B cell (primary cell): ENCODE measurements around the gene SUPT5H. TPM values are rescaled to one million over a fixed set of nuclear protein-coding genes. Genes with fewer than 3 reads are reported as not detected.
A peak's percentile ranks its signal among the peaks of the same experiment; 100 is the strongest.

Experiments
- ATAC-seq: fragments of 200-7000 bp; cut with Tn5 transposase; one replicate; pipeline ENCODE4 v1.10.0; 2021; ENCODE audit warnings: low read depth, mild to moderate bottlenecking, moderate number of reproducible peaks, moderate library complexity
- CTCF ChIA-PET: fragments of 350-600 bp; sonication (Branson Sonifier 250); formaldehyde crosslinking; loops from one replicate; lab custom pipeline; 2021; ENCODE audit warnings: antibody characterized with exemption, inconsistent platforms; lab: Charles Lee
- POLR2A ChIA-PET: fragments of 350-600 bp; sonication (Branson Sonifier 250); formaldehyde crosslinking; loops from one replicate; lab custom pipeline; 2021; ENCODE audit warnings: antibody characterized with exemption; lab: Charles Lee
- DNase-seq: peaks from one replicate; pipeline ENCODE4 v3.0.0; 2013
- H2AFZ ChIP-seq: 2 replicates; pipeline ENCODE4 v1.6.1; 2012; ENCODE audit warnings: mild to moderate bottlenecking, low read depth, low read length; ENCODE audit not compliant: insufficient read depth, poor library complexity, severe bottlenecking
- H3K27ac ChIP-seq, 2 donors: 1 replicate in 1 of 2; 2 replicates in 1 of 2; pipeline ENCODE4 v1.5.1; 2012 to 2013; ENCODE audit warnings: low read length in 2 of 2, mild to moderate bottlenecking in 2 of 2, moderate library complexity in 1 of 2
- H3K27me3 ChIP-seq, 4 experiments: fragments of 200-600 bp in 1 of 4; sonication (generic) in 1 of 4; replicated peaks in 1 of 4; 1 replicate in 2 of 4; 2 replicates in 2 of 4; pipeline versions ENCODE4 v1.6.1 to v1.7.0; 2013 to 2016; ENCODE audit warnings: low read length in 3 of 4, mild to moderate bottlenecking in 2 of 4, mixed read lengths in 1 of 4, moderate library complexity in 1 of 4; ENCODE audit not compliant: insufficient read depth in 4 of 4, control insufficient read depth in 3 of 4; ENCODE audit errors: control extremely low read depth in 1 of 4
- H3K36me3 ChIP-seq, 2 experiments: replicated peaks in 1 of 2; 1 replicate in 1 of 2; 2 replicates in 1 of 2; pipeline versions ENCODE4 v1.6.1 to v1.7.1; 2013; ENCODE audit warnings: low read length in 1 of 2; ENCODE audit not compliant: insufficient read depth in 2 of 2, control insufficient read depth in 1 of 2; ENCODE audit errors: control extremely low read depth in 1 of 2, extremely low read depth in 1 of 2
- H3K4me1 ChIP-seq, 2 donors: fragments of 200-600 bp in 1 of 2; sonication (generic) in 1 of 2; 1 replicate in 1 of 2; 2 replicates in 1 of 2; pipeline versions ENCODE4 v1.5.1 to v1.6.1; 2013 to 2017; ENCODE audit warnings: low read length in 2 of 2; ENCODE audit not compliant: control insufficient read depth in 2 of 2, insufficient read depth in 2 of 2
- H3K4me2 ChIP-seq: replicated peaks from 2 replicates; pipeline ENCODE3; 2012; ENCODE audit warnings: mild to moderate bottlenecking, low read depth, low read length; ENCODE audit not compliant: poor library complexity, severe bottlenecking
- H3K4me3 ChIP-seq, 5 experiments: fragments of 200-600 bp in 1 of 5; sonication (generic) in 1 of 5; 1 replicate in 3 of 5; 2 replicates in 2 of 5; pipeline versions ENCODE4 v1.5.1 to v1.7.0; 2011 to 2016; ENCODE audit warnings: low read length in 4 of 5, mild to moderate bottlenecking in 4 of 5, low read depth in 2 of 5, control low read depth in 1 of 5, moderate library complexity in 1 of 5; ENCODE audit not compliant: insufficient read depth in 1 of 5; ENCODE audit errors: control extremely low read depth in 1 of 5, extremely low read depth in 1 of 5
- H3K79me2 ChIP-seq: fragments of 200-600 bp; sonication (generic); one replicate; pipeline ENCODE4 v1.6.0; 2016; ENCODE audit warnings: low read length; ENCODE audit not compliant: control insufficient read depth, insufficient read depth
- H3K9ac ChIP-seq: fragments of 200-600 bp; sonication (generic); 2 replicates; pipeline ENCODE4 v1.6.1; 2017; ENCODE audit warnings: mild to moderate bottlenecking, low read length, moderate library complexity
- H3K9me3 ChIP-seq, 3 donors: one replicate each; pipeline versions ENCODE4 v1.6.1 to v1.7.1; 2013; ENCODE audit warnings: low read length in 2 of 3; ENCODE audit not compliant: control insufficient read depth in 2 of 3, insufficient read depth in 1 of 3; ENCODE audit errors: control extremely low read depth in 1 of 3
- H4K20me1 ChIP-seq: 2 replicates; pipeline ENCODE4 v1.6.0; 2012; ENCODE audit warnings: mild to moderate bottlenecking, low read length; ENCODE audit not compliant: insufficient read depth, control insufficient read depth, poor library complexity, severe bottlenecking
- H3K27ac Mint-ChIP-seq: one replicate; pipeline ENCODE4 v1.8.0; 2021; ENCODE audit warnings: mixed read lengths
- H3K27me3 Mint-ChIP-seq: one replicate; pipeline ENCODE4 v1.8.0; 2021; ENCODE audit warnings: mixed read lengths
- H3K4me1 Mint-ChIP-seq: one replicate; pipeline ENCODE4 v1.8.0; 2021; ENCODE audit warnings: mixed read lengths
- H3K4me3 Mint-ChIP-seq: one replicate; pipeline ENCODE4 v1.8.0; 2021; ENCODE audit warnings: mixed read lengths
- H3K9me3 Mint-ChIP-seq: one replicate; pipeline ENCODE4 v1.8.0; 2022; ENCODE audit warnings: mixed read lengths; ENCODE audit not compliant: insufficient read depth
- EZH2 ChIP-seq: IDR thresholded peaks from 2 replicates; pipeline ENCODE4 v1.6.1; 2012; ENCODE audit warnings: borderline replicate concordance, low read depth, mild to moderate bottlenecking, moderate library complexity, low read length; ENCODE audit not compliant: insufficient read depth, poor library complexity, severe bottlenecking
- WGBS: methylation state at CpG from one replicate; pipeline ENCODE4 v1.1.5; 2013; ENCODE audit warnings: missing lambda C conversion rate; ENCODE audit not compliant: insufficient coverage; 5-methylcytosine and 5-hydroxymethylcytosine counted together
- intact Hi-C: fragments of 100-400 bp; cut with micrococcal nuclease; formaldehyde crosslinking; loops from one replicate; pipeline ENCODE4 v1.10.0; 2022
- polyA plus RNA-seq: library from polyadenylated mRNA; depleted of rRNA; stranded (reverse); fragments of >200 nt; gene quantifications from 2 replicates; pipeline ENCODE4 v1.2.3, GENCODE V29; 2012
- total RNA-seq, 2 donors: library from RNA; stranded (reverse); fragments of 120-200 nt in 1 of 2; gene quantifications; 1 replicate in 1 of 2; 2 replicates in 1 of 2; pipeline versions ENCODE4 v1.2.3 to v1.2.4, GENCODE V29; 2013 to 2022
- TF ChIP-seq, protein P1 (sequence below): fragments of 200-600 bp; IDR thresholded peaks from one replicate; pipeline ENCODE4 v1.8.0; 2022; ENCODE audit warnings: antibody characterized with exemption, mild to moderate bottlenecking

The SUPT5H gene
- total and polyA plus RNA-seq, 2 donors (not counting 1 experiment from before 2014, with no cell fraction given): 119 to 203 TPM

GRCh38 chr19:39481676-39482075, 36.3 kb downstream of the SUPT5H start:
- no peaks in the 10 kb centered on the region for H3K9me3 Mint-ChIP-seq
- no peaks in the 10 kb centered on the region for H3K27me3 Mint-ChIP-seq
- ChIA-PET CTCF (no interaction called here), POLR2A (no interaction called here)
- H3K9ac ChIP-seq: peak overlapping the region; percentile 93
- H3K4me1 ChIP-seq: peaks cover 14 to 21% of the 10 kb centered on the region in 2 donors
- H3K9me3 ChIP-seq: no peaks in the 10 kb centered on the region
- peaks cover 24% of the 10 kb centered on the region for H3K79me2 ChIP-seq
- WGBS: 89% methylated on average over 10 of the region's 11 CpGs
- TF ChIP-seq EZH2: no peak
- TF ChIP-seq, protein P1, sequence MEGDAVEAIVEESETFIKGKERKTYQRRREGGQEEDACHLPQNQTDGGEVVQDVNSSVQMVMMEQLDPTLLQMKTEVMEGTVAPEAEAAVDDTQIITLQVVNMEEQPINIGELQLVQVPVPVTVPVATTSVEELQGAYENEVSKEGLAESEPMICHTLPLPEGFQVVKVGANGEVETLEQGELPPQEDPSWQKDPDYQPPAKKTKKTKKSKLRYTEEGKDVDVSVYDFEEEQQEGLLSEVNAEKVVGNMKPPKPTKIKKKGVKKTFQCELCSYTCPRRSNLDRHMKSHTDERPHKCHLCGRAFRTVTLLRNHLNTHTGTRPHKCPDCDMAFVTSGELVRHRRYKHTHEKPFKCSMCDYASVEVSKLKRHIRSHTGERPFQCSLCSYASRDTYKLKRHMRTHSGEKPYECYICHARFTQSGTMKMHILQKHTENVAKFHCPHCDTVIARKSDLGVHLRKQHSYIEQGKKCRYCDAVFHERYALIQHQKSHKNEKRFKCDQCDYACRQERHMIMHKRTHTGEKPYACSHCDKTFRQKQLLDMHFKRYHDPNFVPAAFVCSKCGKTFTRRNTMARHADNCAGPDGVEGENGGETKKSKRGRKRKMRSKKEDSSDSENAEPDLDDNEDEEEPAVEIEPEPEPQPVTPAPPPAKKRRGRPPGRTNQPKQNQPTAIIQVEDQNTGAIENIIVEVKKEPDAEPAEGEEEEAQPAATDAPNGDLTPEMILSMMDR: no peak
- no peak for ATAC-seq
- H3K27ac Mint-ChIP-seq: peak overlapping the region; percentile 94
- no peak for DNase-seq
- intact Hi-C loops: loop anchor here (2.0 kb wide), 1 partner anchor 17 kb away; the partner anchor contains the start of gene DLL3
- H3K4me1 Mint-ChIP-seq: peaks cover 25% of the 10 kb centered on the region
- peak overlapping the region; percentile 43 to 95 (median 89) for H3K4me3 ChIP-seq
- peak overlapping the region; percentile 96 for H3K4me3 Mint-ChIP-seq
- no peak overlapping the region for H2AFZ ChIP-seq
- H3K4me2 ChIP-seq: peak overlapping the region; percentile 89
- H4K20me1 ChIP-seq: peaks cover 5% of the 10 kb centered on the region
- no peaks in the 10 kb centered on the region for H3K27me3 ChIP-seq
- H3K27ac ChIP-seq: peak overlapping the region in 1 of 2 donors; percentile 84
- peaks cover 4 to 20% of the 10 kb centered on the region in 2 experiments for H3K36me3 ChIP-seq

- Histone ChIP-seq H3K27ac (no peak overlapping the region), H4K20me1 (peaks cover 5% of the 10 kb centered on the region), H3K36me3 (peaks cover 5 to 28% of the 10 kb centered on the region in 2 experiments), H2AFZ (no peak overlapping the region), H3K4me1 (peaks cover 14 to 21% of the 10 kb centered on the region in 2 donors), H3K4me2 (no peak overlapping the region), H3K27me3 (no peaks in the 10 kb centered on the region), H3K9ac (no peak overlapping the region), H3K9me3 (no peaks in the 10 kb centered on the region), H3K79me2 (peaks cover 24% of the 10 kb centered on the region), H3K4me3 (no peak overlapping the region)
- POLR2A ChIA-PET: interaction anchor here (0.6 kb wide), 1 partner anchor 125 kb away, joined by 4 read pairs; no protein-coding TSS in a partner anchor
- DNase-seq: no peak
- Mint-ChIP-seq H3K4me1 (peaks cover 25% of the 10 kb centered on the region), H3K4me3 (peak overlapping the region; percentile 59), H3K9me3 (no peaks in the 10 kb centered on the region), H3K27me3 (no peaks in the 10 kb centered on the region), H3K27ac (no peak overlapping the region)
- intact Hi-C loops: no loop called here
- no peak for ATAC-seq
- WGBS: no CpG with 5 or more reads among the region's 6 CpGs
- no peak for TF ChIP-seq EZH2
- TF ChIP-seq, protein P1: no peak
- CTCF ChIA-PET: interaction anchor here (1.0 kb wide), 1 partner anchor 9 kb away, joined by 3 read pairs; no protein-coding TSS in a partner anchor
Observed at GRCh38 chr19:39483141-39483540, 37.8 kb downstream of the SUPT5H start.
